ENCODE measurements around the gene CREB3L2. TPM values are rescaled to one million over a fixed set of nuclear protein-coding genes. Genes with fewer than 3 reads are reported as not detected.

CREB3L2 gene
- total RNA-seq, 2 experiments from 2014 or later, result 42.2 to 44.7 TPM

GRCh38 chr7:137961200-137962177, 40.4 kb downstream of the CREB3L2 start:
- POLR2A ChIA-PET, result no interaction called here
- H3K4me3 Mint-ChIP-seq, result no peak overlapping the region
- DNase-seq, result no peak
- no peak overlapping the region for H3K27ac Mint-ChIP-seq
- H3K4me1 Mint-ChIP-seq, result peaks cover 24% of the 10 kb centered on the region
- H3K36me3 Mint-ChIP-seq (ENCODE audit: low read depth), result peaks cover 13% of the 10 kb centered on the region
- CTCF ChIA-PET, result no interaction called here
- no peaks in the 10 kb centered on the region for H3K9me3 Mint-ChIP-seq
- H3K27me3 Mint-ChIP-seq, result no peaks in the 10 kb centered on the region

GRCh38 chr7:137960020-137960419, 41.9 kb downstream of the CREB3L2 start:
- no peak for DNase-seq
- CTCF ChIA-PET, result no interaction called here
- POLR2A ChIA-PET, result no interaction called here
- Mint-ChIP-seq H3K36me3 (ENCODE audit: low read depth) (peaks cover 13% of the 10 kb centered on the region), H3K27me3 (no peaks in the 10 kb centered on the region), H3K4me1 (peaks cover 18% of the 10 kb centered on the region), H3K4me3 (no peak overlapping the region), H3K27ac (no peak overlapping the region), H3K9me3 (no peaks in the 10 kb centered on the region)

GRCh38 chr7:137958470-137959431, 43.1 kb downstream of the CREB3L2 start:
- H3K4me1 Mint-ChIP-seq, result peaks cover 18% of the 10 kb centered on the region
- ChIA-PET CTCF (no interaction called here), POLR2A (no interaction called here)
- peaks cover 13% of the 10 kb centered on the region for H3K36me3 Mint-ChIP-seq (ENCODE audit: low read depth)
- no peak for DNase-seq
- no peak overlapping the region for H3K4me3 Mint-ChIP-seq
- H3K27ac Mint-ChIP-seq, result no peak overlapping the region
- no peaks in the 10 kb centered on the region for H3K9me3 Mint-ChIP-seq
- H3K27me3 Mint-ChIP-seq, result no peaks in the 10 kb centered on the region

- Mint-ChIP-seq H3K27me3 (no peaks in the 10 kb centered on the region), H3K27ac (no peak overlapping the region), H3K4me3 (no peak overlapping the region), H3K36me3 (ENCODE audit: low read depth) (peaks cover 13% of the 10 kb centered on the region), H3K9me3 (no peaks in the 10 kb centered on the region), H3K4me1 (peaks cover 18% of the 10 kb centered on the region)
- CTCF ChIA-PET, result no interaction called here
- no peak for DNase-seq
- POLR2A ChIA-PET, result no interaction called here
Measured at GRCh38 chr7:137957887-137958286, 44.0 kb downstream of the CREB3L2 start.

GRCh38 chr7:137956591-137956990, 45.3 kb downstream of the CREB3L2 start:
- CTCF ChIA-PET, result no interaction called here

GRCh38 chr7:137956183-137956582, 45.7 kb downstream of the CREB3L2 start:
- H3K4me1 Mint-ChIP-seq, result peaks cover 6% of the 10 kb centered on the region
- H3K36me3 Mint-ChIP-seq (ENCODE audit: low read depth), result peaks cover 15% of the 10 kb centered on the region
- POLR2A ChIA-PET, result no interaction called here
- no peak for DNase-seq
- CTCF ChIA-PET, result no interaction called here
- no peaks in the 10 kb centered on the region for H3K9me3 Mint-ChIP-seq
- no peak overlapping the region for H3K27ac Mint-ChIP-seq
- no peaks in the 10 kb centered on the region for H3K27me3 Mint-ChIP-seq
- H3K4me3 Mint-ChIP-seq, result no peak overlapping the region

More at GRCh38 chr7:137956591-137956990, 45.3 kb downstream of the CREB3L2 start:
- H3K9me3 Mint-ChIP-seq, result no peaks in the 10 kb centered on the region
- no peak overlapping the region for H3K27ac Mint-ChIP-seq
- H3K36me3 Mint-ChIP-seq (ENCODE audit: low read depth), result peaks cover 18% of the 10 kb centered on the region
- H3K27me3 Mint-ChIP-seq, result no peaks in the 10 kb centered on the region
- no peak overlapping the region for H3K4me3 Mint-ChIP-seq
- POLR2A ChIA-PET, result no interaction called here
- no peak for DNase-seq
- H3K4me1 Mint-ChIP-seq, result peaks cover 11% of the 10 kb centered on the region

- Mint-ChIP-seq H3K36me3 (ENCODE audit: low read depth) (peaks cover 11% of the 10 kb centered on the region), H3K4me3 (no peak overlapping the region), H3K27ac (no peak overlapping the region), H3K27me3 (no peaks in the 10 kb centered on the region), H3K4me1 (peaks cover 9% of the 10 kb centered on the region), H3K9me3 (no peaks in the 10 kb centered on the region)
- DNase-seq, result no peak
- ChIA-PET POLR2A (no interaction called here), CTCF (no interaction called here)
Measured at GRCh38 chr7:137954614-137955013, 47.3 kb downstream of the CREB3L2 start.

GRCh38 chr7:137953665-137954470, 48.0 kb downstream of the CREB3L2 start:
- no peak for DNase-seq
- H3K27me3 Mint-ChIP-seq, result no peaks in the 10 kb centered on the region
- ChIA-PET POLR2A (interaction anchor here (1.0 kb wide), 1 partner anchor 47 kb away, joined by 3 read pairs; no protein-coding TSS in a partner anchor), CTCF (no interaction called here)
- H3K4me1 Mint-ChIP-seq, result peaks cover 9% of the 10 kb centered on the region
- H3K27ac Mint-ChIP-seq, result no peak overlapping the region
- peaks cover 11% of the 10 kb centered on the region for H3K36me3 Mint-ChIP-seq (ENCODE audit: low read depth)
- H3K9me3 Mint-ChIP-seq, result no peaks in the 10 kb centered on the region
- no peak overlapping the region for H3K4me3 Mint-ChIP-seq

GRCh38 chr7:137953043-137953664, 48.7 kb downstream of the CREB3L2 start:
- H3K9me3 Mint-ChIP-seq, result no peaks in the 10 kb centered on the region
- ChIA-PET POLR2A (interaction anchor here (1.0 kb wide), 1 partner anchor 48 kb away, joined by 3 read pairs; no protein-coding TSS in a partner anchor), CTCF (no interaction called here)
- DNase-seq, result no peak
- no peaks in the 10 kb centered on the region for H3K27me3 Mint-ChIP-seq
- no peak overlapping the region for H3K27ac Mint-ChIP-seq
- H3K36me3 Mint-ChIP-seq (ENCODE audit: low read depth), result peaks cover 5% of the 10 kb centered on the region
- peaks cover 9% of the 10 kb centered on the region for H3K4me1 Mint-ChIP-seq
- H3K4me3 Mint-ChIP-seq, result no peak overlapping the region

GRCh38 chr7:137952426-137952805, 49.5 kb downstream of the CREB3L2 start:
- Mint-ChIP-seq H3K9me3 (peaks cover 2% of the 10 kb centered on the region), H3K4me3 (no peak overlapping the region), H3K27me3 (no peaks in the 10 kb centered on the region), H3K36me3 (ENCODE audit: low read depth) (peaks cover 5% of the 10 kb centered on the region), H3K4me1 (peaks cover 12% of the 10 kb centered on the region), H3K27ac (no peak overlapping the region)
- ChIA-PET CTCF (no interaction called here), POLR2A (no interaction called here)
- DNase-seq, result no peak

- Mint-ChIP-seq H3K27ac (no peak overlapping the region), H3K4me3 (no peak overlapping the region), H3K27me3 (no peaks in the 10 kb centered on the region), H3K9me3 (peaks cover 2% of the 10 kb centered on the region), H3K36me3 (ENCODE audit: low read depth) (peaks cover 5% of the 10 kb centered on the region), H3K4me1 (peaks cover 15% of the 10 kb centered on the region)
- ChIA-PET CTCF (no interaction called here), POLR2A (no interaction called here)
- no peak for DNase-seq
Measured at GRCh38 chr7:137951700-137952425, 50.0 kb downstream of the CREB3L2 start.

- POLR2A ChIA-PET, result interaction anchor here (2.1 kb wide), 1 partner anchor 16 kb away, joined by 5 read pairs; no protein-coding TSS in a partner anchor
- Mint-ChIP-seq H3K27ac (no peak overlapping the region), H3K36me3 (ENCODE audit: low read depth) (peaks cover 5% of the 10 kb centered on the region), H3K4me1 (peaks cover 15% of the 10 kb centered on the region), H3K9me3 (peaks cover 2% of the 10 kb centered on the region), H3K27me3 (no peaks in the 10 kb centered on the region), H3K4me3 (no peak overlapping the region)
- CTCF ChIA-PET, result interaction anchor here (1.2 to 1.5 kb wide), 2 partner anchors 14 to 47 kb away, joined by 3 to 4 read pairs; no protein-coding TSS in a partner anchor
- DNase-seq, result no peak
Measured at GRCh38 chr7:137950967-137951366, 50.9 kb downstream of the CREB3L2 start.

Data from activated CD4-positive, alpha-beta memory T cell treated with anti-CD3 and anti-CD28 coated beads, Interleukin-2, amount 10 ng/mL, durations not matched to agents 7 days and 5 days (primary cell).